HCT116 (cell line): ENCODE results near the gene CRACR2A. TPM values are rescaled to one million over a fixed set of nuclear protein-coding genes. Genes with fewer than 3 reads are reported as not detected.

ENCODE experiments used
- ATAC-seq: fragments of 200-7000 bp; cut with Tn5 transposase; 2 replicates; pipeline ENCODE4 v1.9.1; 2020; ENCODE audit warnings: mild to moderate bottlenecking, moderate library complexity
- BruUV-seq: library from RNA; stranded (reverse); fragments of 400-500 nt; replicated peaks from 2 replicates; lab custom pipeline; 2021; lab: Mats Ljungman, UMichigan
- CTCF ChIA-PET: fragments of 300-600 bp; sonication (Branson Sonifier 250); formaldehyde crosslinking; loops from one replicate; lab custom pipeline; 2021; ENCODE audit warnings: antibody characterized with exemption; lab: Charles Lee
- POLR2A ChIA-PET: fragments of 300-600, 350-600 bp; sonication (Branson Sonifier 250); formaldehyde crosslinking; loops from one replicate; lab custom pipeline; 2021; ENCODE audit warnings: antibody characterized with exemption; lab: Charles Lee
- RAD21 ChIA-PET, 2 experiments: fragments of 300-600 bp; sonication (Branson Sonifier 250); formaldehyde crosslinking; loops; one replicate each; lab custom pipeline; 2023; ENCODE audit warnings: low total read pairs in 2 of 2; ENCODE audit not compliant: uncharacterized antibody in 2 of 2, unreplicated experiment in 2 of 2, low non-redundant PET in 1 of 2; lab: Charles Lee
- DNase-seq: peaks from one replicate; pipeline ENCODE4 v3.0.0-alpha.2; 2010; ENCODE audit warnings: low read depth, low spot score
- H2AFZ ChIP-seq: fragments of 200-600 bp; shearing (Covaris generic), sonication (generic); 2 replicates; pipeline ENCODE4 v1.6.1; 2017; ENCODE audit warnings: low read depth, mixed run types, mixed read lengths, antibody characterized with exemption, low read length; ENCODE audit not compliant: poor library complexity, severe bottlenecking
- H3K27ac ChIP-seq: 2 replicates; pipeline ENCODE4 v1.5.1; 2012; ENCODE audit warnings: low read depth, low read length
- H3K27me3 ChIP-seq: fragments of 200-600 bp; sonication (generic); 2 replicates; pipeline ENCODE4 v1.6.1; 2016; ENCODE audit warnings: mixed run types, low read length, mixed read lengths; ENCODE audit not compliant: insufficient read depth
- H3K36me3 ChIP-seq, 2 experiments: fragments of 200-500 bp in 1 of 2; fragments of 200-600 bp in 1 of 2; sonication (Bioruptor generic) in 1 of 2; sonication (generic) in 1 of 2; 2 replicates each; pipeline versions ENCODE4 v1.5.1 to v1.6.1; 2014 to 2016; ENCODE audit warnings: low read length in 2 of 2, inconsistent platforms in 1 of 2, mixed read lengths in 1 of 2, mixed run types in 1 of 2; ENCODE audit not compliant: insufficient read depth in 2 of 2, control insufficient read depth in 1 of 2
- H3K4me1 ChIP-seq, 2 experiments: fragments of 200-600 bp in 1 of 2; sonication (generic) in 1 of 2; 2 replicates each; pipeline versions ENCODE4 v1.5.1 to v1.6.1; 2012 to 2017; ENCODE audit warnings: low read length in 2 of 2, inconsistent platforms in 1 of 2, mild to moderate bottlenecking in 1 of 2, mixed read lengths in 1 of 2, mixed run types in 1 of 2, moderate library complexity in 1 of 2; ENCODE audit not compliant: insufficient read depth in 2 of 2, control insufficient read depth in 1 of 2
- H3K4me2 ChIP-seq: fragments of 200-600 bp; sonication (generic); 2 replicates; pipeline ENCODE4 v1.6.1; 2017; ENCODE audit warnings: mixed run types, low read length, mixed read lengths
- H3K4me3 ChIP-seq, 2 experiments: fragments of 200-600 bp in 1 of 2; sonication (generic) in 1 of 2; replicated peaks in 1 of 2; 2 replicates each; pipeline ENCODE4 v1.5.1; 2011 to 2016; ENCODE audit warnings: low read length in 2 of 2, control low read depth in 1 of 2, low read depth in 1 of 2, mild to moderate bottlenecking in 1 of 2, mixed read lengths in 1 of 2, mixed run types in 1 of 2
- H3K79me2 ChIP-seq: fragments of 200-600 bp; sonication (generic); 2 replicates; pipeline ENCODE4 v1.6.1; 2017; ENCODE audit warnings: mild to moderate bottlenecking, mixed run types, low read length, moderate library complexity, mixed read lengths; ENCODE audit not compliant: insufficient read depth
- H3K9ac ChIP-seq: fragments of 200-600 bp; sonication (generic); 2 replicates; pipeline ENCODE4 v1.6.1; 2016; ENCODE audit warnings: low read length, mixed read lengths
- H3K9me2 ChIP-seq: fragments of 200-600 bp; sonication (generic), shearing (Covaris generic); 2 replicates; pipeline ENCODE4 v1.6.1; 2017; ENCODE audit warnings: mixed run types, mild to moderate bottlenecking, moderate library complexity; ENCODE audit not compliant: insufficient read depth
- H3K9me3 ChIP-seq, 2 experiments: fragments of 200-500 bp in 1 of 2; fragments of 200-600 bp in 1 of 2; sonication (Bioruptor generic) in 1 of 2; sonication (generic) in 1 of 2; 2 replicates each; pipeline ENCODE4 v1.6.1; 2014 to 2017; ENCODE audit warnings: low read length in 2 of 2, mixed read lengths in 2 of 2, inconsistent platforms in 1 of 2, low read depth in 1 of 2, mild to moderate bottlenecking in 1 of 2, mixed run types in 1 of 2, moderate library complexity in 1 of 2; ENCODE audit not compliant: control insufficient read depth in 1 of 2, insufficient read depth in 1 of 2
- H4K20me1 ChIP-seq: fragments of 200-600 bp; sonication (generic), shearing (Covaris generic); 2 replicates; pipeline ENCODE4 v1.6.1; 2017; ENCODE audit warnings: mixed run types, mild to moderate bottlenecking, moderate library complexity; ENCODE audit not compliant: insufficient read depth
- ATF3 ChIP-seq: IDR thresholded peaks from 2 replicates; pipeline ENCODE4 v1.6.1; 2012
- CBX3 ChIP-seq: IDR thresholded peaks from 2 replicates; pipeline ENCODE4 v1.6.1; 2012; ENCODE audit warnings: low read depth
- CEBPB ChIP-seq: IDR thresholded peaks from 2 replicates; pipeline ENCODE4 v1.6.1; 2012; ENCODE audit warnings: low read depth
- CTCF ChIP-seq, 3 experiments: fragments of 200-600 bp in 1 of 3; sonication (generic) in 1 of 3; IDR thresholded peaks in 2 of 3; conservative IDR thresholded peaks in 1 of 3; 2 replicates each; pipeline ENCODE4 v1.5.1; 2012 to 2017; ENCODE audit warnings: low read depth in 2 of 3, low read length in 2 of 3, antibody characterized with exemption in 1 of 3, borderline replicate concordance in 1 of 3, control low read depth in 1 of 3, mild to moderate bottlenecking in 1 of 3, mixed read lengths in 1 of 3, mixed run types in 1 of 3, moderate library complexity in 1 of 3; ENCODE audit not compliant: insufficient read depth in 1 of 3
- EGR1 ChIP-seq: IDR thresholded peaks from 2 replicates; pipeline ENCODE4 v1.6.1; 2012; ENCODE audit warnings: low read depth
- FOSL1 ChIP-seq: IDR thresholded peaks from 2 replicates; pipeline ENCODE4 v1.6.1; 2012; ENCODE audit warnings: low read depth
- MAX ChIP-seq: IDR thresholded peaks from 2 replicates; pipeline ENCODE4 v1.6.1; 2012
- POLR2A ChIP-seq: IDR thresholded peaks from 2 replicates; pipeline ENCODE4 v1.7.0; 2011; ENCODE audit warnings: borderline replicate concordance; ENCODE audit not compliant: insufficient read depth, insufficient read length; ENCODE audit errors: extremely low read depth
- REST ChIP-seq: IDR thresholded peaks from 2 replicates; pipeline ENCODE4 v1.6.1; 2012; ENCODE audit warnings: low read depth
- YY1 ChIP-seq: IDR thresholded peaks from 2 replicates; pipeline ENCODE4 v1.6.1; 2011; ENCODE audit warnings: low read length, low read depth, moderate library complexity, mild to moderate bottlenecking; ENCODE audit not compliant: insufficient replicate concordance; ENCODE audit errors: extremely low read depth
- ZBTB33 ChIP-seq: IDR thresholded peaks from 2 replicates; pipeline ENCODE4 v1.6.1; 2011; ENCODE audit warnings: mild to moderate bottlenecking, low read length, moderate library complexity; ENCODE audit not compliant: insufficient replicate concordance; ENCODE audit errors: extremely low read depth
- ZNF274 ChIP-seq: fragments of 200-500 bp; sonication (Bioruptor generic); IDR thresholded peaks from 2 replicates; pipeline ENCODE4 v1.6.1; 2014; ENCODE audit warnings: mild to moderate bottlenecking, low read depth, low read length, inconsistent platforms
- intact Hi-C: fragments of 100-400 bp; cut with micrococcal nuclease; formaldehyde crosslinking; loops from 2 replicates; pipeline ENCODE4 v1.10.0; 2022
- total RNA-seq: library from RNA; stranded (reverse); gene quantifications from one replicate; pipeline ENCODE4 v1.2.1, GENCODE V29; 2021; ENCODE audit not compliant: unreplicated experiment

The CRACR2A gene
- total RNA-seq, 1 experiment from 2014 or later, result 18.4 TPM

- H3K4me3 ChIP-seq, result no peak overlapping the region
- no peak overlapping the region for H2AFZ ChIP-seq
- peaks cover 0 to 5% of the 10 kb centered on the region in 2 experiments; a peak in 1 of 4 replicates for H3K9me3 ChIP-seq
- H3K27ac ChIP-seq, result no peak overlapping the region
- intact Hi-C loops, result no loop called here
- no peak overlapping the region for H3K4me2 ChIP-seq
- no peaks in the 10 kb centered on the region for H3K9me2 ChIP-seq
- H4K20me1 ChIP-seq, result no peaks in the 10 kb centered on the region
- no peak overlapping the region for H3K9ac ChIP-seq
- ChIA-PET RAD21 (no interaction called here), CTCF (no interaction called here), POLR2A (no interaction called here)
- no peaks in the 10 kb centered on the region for H3K27me3 ChIP-seq
- H3K36me3 ChIP-seq, result peaks cover 2 to 12% of the 10 kb centered on the region in 2 experiments; a peak in 2 of 4 replicates
- no peaks in the 10 kb centered on the region for H3K4me1 ChIP-seq
- peaks cover 24% of the 10 kb centered on the region; the same call in 1 of the 2 replicates for H3K79me2 ChIP-seq
- ATAC-seq, result no peak
- DNase-seq, result no peak
- BruUV-seq, result no TSS peak
- TF ChIP-seq CTCF (IDR thresholded peaks at IDR 0.05 in 2 of 3, conservative IDR thresholded peaks at IDR 0.05 in 1 of 3; ENCODE audit: borderline replicate concordance in 1 of 3, insufficient read depth in 1 of 3, low read depth in 2 of 3, low read length in 2 of 3) (no peak), CBX3 (no peak), ATF3 (no peak), EGR1 (no peak), ZBTB33 (no peak), ZNF274 (no peak), FOSL1 (no peak), REST (no peak), MAX (no peak), POLR2A (no peak), YY1 (no peak), CEBPB (no peak)
These were observed 7.8 kb downstream of the CRACR2A start for GRCh38 chr12:3745152-3745551.
